ENCODE data around the gene FAM241B.

Gene FAM241B

GRCh38 chr10:69636626-69637605, 6.9 kb downstream of the FAM241B start:
- peak; percentile 69 to 73 for DNase-seq (ENCODE audit: low read depth in 1 of 2, low spot score in 1 of 2)
- in situ Hi-C loops (cut with HindIII; ENCODE audit: low pct_unique_long_range_greater_than_20kb, low sequenced_read_pairs) = no loop called here
- no peak for TF ChIP-seq JUND (IDR thresholded peaks at IDR 0.05; ENCODE audit: low read depth)

- DNase-seq (ENCODE audit: low read depth in 1 of 2, low spot score in 1 of 2) = no peak
- in situ Hi-C loops (cut with HindIII; ENCODE audit: low pct_unique_long_range_greater_than_20kb, low sequenced_read_pairs) = no loop called here
- TF ChIP-seq JUND (IDR thresholded peaks at IDR 0.05; ENCODE audit: low read depth) = no peak
These were observed 8.6 kb downstream of the FAM241B start for GRCh38 chr10:69638642-69639041.

DNA sequence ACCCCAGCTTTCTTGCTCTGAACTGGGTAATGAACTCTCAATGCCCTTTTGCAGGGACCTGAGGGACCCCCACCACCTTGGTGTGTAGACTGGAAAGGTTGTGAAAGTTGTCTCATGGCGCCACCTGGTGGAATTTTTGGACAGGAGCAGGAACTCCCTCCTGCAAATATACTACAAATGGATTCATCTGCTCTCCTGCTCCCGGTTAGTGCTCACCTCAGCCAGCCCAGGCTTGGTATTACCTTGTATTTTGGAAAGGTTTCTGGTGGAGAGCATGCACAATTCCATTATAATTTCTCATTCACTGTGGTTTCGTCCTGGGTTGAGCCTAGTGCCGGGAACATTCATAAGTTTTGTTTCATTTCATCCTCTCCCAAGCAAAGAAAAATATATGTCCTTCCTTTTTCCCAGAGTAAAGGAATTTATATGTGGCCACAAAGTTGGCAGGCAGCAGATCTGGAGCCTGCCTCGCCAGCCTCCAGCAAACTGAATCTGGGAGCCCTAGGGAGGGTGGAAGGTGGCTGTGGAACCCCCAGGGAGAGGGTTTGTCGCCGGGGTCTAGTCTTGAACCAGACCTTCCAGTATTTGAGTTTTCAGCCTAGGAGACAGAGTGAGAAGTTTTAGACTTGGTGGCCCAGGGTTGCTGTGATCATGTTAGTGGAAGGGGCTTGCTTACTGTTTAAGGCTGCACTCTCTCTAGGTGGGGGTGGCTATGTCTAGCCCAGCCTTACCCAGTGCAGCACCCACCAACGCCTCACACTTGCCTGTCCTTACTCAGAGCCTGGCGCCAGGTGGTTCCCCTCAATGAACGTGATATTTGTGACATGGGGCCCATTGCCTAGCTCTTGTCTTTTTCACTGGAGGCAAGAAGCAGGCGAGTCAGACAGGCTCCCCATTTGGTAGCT, 9.5 kb downstream of the FAM241B start:
- in situ Hi-C loops (cut with HindIII; ENCODE audit: low pct_unique_long_range_greater_than_20kb, low sequenced_read_pairs) = no loop called here
- no peak for TF ChIP-seq JUND (IDR thresholded peaks at IDR 0.05; ENCODE audit: low read depth)
- DNase-seq (ENCODE audit: low read depth in 1 of 2, low spot score in 1 of 2) = peak; percentile 61 to 69

DNA sequence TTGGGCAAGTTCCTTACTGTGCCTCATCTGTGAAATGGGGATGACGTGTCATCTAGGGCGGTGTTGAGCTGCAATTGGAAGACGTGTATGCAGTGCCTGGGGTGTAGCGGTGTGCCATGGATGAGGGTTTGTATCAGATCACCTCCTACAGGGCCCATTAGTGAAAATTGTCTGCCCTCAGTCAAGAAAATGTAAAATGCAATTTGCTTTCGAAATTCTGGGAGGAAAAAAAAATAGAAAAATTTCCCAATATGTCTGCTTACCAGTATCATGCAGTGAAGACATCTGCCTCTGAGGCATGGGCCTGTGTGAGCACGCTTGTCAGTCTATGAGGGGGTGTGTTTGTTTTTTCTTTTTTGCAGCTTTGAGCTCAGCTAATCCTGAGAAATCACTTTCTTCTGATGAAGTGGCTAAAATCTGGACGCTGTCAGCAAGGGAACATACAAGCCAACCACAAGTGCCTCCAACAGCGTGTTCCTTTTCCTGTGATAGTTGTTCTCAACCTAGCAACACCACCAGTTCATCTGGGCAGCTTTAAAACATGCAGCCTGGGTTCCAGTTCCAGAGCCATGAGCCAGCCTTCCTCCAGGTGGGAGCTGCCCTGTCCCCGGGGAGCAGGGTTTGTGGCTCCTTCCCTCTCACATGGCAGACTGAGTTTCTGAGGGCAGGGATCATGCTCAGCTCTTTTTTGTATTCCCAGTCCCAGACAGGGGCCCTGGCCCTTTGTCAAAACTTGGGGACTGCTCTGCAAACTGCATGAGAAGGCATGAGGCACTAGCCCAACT, 10.3 kb downstream of the FAM241B start:
- no peak for DNase-seq (ENCODE audit: low read depth in 1 of 2, low spot score in 1 of 2)
- TF ChIP-seq JUND (IDR thresholded peaks at IDR 0.05; ENCODE audit: low read depth) = no peak
- in situ Hi-C loops (cut with HindIII; ENCODE audit: low pct_unique_long_range_greater_than_20kb, low sequenced_read_pairs) = no loop called here

DNA sequence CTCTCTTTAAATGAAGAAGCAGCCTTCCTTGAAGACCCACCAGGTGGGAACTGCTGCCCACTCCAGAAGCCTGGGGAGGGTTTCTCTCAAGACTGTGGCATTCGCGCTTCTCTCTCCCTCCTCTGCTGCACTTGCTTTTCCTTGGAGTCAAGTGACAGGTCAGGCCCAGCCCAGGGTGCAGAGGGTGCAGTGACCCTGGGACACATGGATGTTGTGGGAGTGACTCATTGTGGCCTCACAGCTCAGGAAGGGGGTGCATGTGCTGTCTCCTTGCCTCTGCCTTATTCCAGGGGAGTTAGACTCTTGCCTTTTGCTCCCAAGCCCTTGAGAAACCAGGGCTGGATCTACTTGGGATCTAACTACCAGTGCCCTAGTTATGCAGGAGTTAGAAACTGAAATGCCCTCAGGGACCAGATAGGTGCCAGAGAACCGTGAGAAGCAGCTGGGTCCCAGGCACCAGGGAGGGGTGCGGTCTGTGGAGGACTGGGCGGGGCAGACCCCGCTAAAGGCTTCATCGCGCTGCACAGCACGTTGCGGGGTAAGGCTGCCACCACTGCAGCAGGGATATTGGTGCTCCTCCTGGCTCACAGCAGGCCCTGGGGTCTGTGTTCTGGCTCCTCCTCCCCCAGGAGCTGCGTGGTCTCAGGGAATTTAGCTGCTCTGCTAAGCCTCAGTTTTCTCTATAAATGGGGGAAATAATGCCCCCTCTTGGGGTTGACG, 11.4 kb downstream of the FAM241B start:
- in situ Hi-C loops (cut with HindIII; ENCODE audit: low pct_unique_long_range_greater_than_20kb, low sequenced_read_pairs) = no loop called here
- TF ChIP-seq JUND (IDR thresholded peaks at IDR 0.05; ENCODE audit: low read depth) = no peak
- DNase-seq (ENCODE audit: low read depth in 1 of 2, low spot score in 1 of 2) = no peak

DNA sequence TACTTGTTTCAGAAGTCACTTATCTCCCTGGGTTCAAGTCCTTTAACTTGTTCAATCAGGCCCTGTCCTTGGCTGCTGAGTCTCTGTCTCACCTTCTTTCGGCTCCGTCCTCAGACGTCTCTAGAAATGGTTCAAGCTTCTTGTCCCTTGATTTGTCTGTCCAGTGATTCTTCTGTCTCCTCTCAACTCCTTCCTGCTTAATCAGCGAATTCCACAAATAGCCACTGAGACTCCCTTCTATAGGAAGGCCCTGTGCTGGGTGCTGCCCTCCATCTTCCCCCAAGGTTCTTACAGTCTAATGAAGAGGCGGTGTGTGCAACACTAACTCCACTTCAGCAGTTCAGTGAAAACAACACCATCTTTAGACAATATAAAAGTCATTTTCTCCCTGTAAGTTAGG, 12.7 kb downstream of the FAM241B start:
- TF ChIP-seq JUND (IDR thresholded peaks at IDR 0.05; ENCODE audit: low read depth) = no peak
- in situ Hi-C loops (cut with HindIII; ENCODE audit: low pct_unique_long_range_greater_than_20kb, low sequenced_read_pairs) = no loop called here
- no peak for DNase-seq (ENCODE audit: low read depth in 1 of 2, low spot score in 1 of 2)

DNA sequence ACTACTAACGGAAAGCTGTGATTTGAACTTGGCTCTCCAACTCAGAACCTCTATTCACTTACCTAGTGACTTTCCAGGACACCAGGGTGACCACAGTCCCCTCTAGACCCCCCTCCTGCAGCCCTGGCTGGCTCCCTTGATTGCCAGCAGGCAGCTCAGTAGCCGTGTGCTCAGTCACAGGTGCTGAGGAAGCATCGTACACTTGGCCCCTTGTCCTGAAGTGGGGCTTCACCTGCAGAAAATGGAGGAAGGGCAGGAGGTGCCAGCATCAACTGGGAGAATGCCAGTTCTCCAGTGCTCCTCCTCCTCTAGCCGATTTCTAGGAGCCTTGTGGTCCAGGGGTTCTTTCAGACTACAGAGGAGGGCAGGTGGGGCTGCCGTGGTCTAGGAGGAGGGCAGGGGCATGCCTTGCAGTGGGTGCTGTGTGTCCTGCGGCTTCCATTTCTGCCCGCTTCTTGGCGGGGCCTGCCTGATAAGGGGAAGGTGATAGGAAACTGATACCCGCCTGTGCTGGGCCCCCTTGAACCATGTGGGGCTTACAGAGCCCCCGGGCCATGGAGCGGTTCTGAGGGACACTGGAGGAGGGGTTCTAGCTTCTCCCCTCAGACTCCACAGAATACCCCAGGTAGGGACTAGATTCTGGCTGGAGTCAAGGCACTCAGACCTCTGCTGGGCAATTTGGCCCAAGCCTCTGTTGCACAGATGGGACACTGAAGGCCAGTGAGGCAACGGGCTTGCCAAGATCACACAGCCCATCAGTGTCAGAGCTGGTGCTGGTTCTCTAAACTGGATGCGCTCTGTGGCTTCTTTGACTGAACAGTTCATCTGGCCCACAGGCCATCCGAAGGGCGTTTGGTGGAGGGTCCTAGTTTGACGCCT, 14.0 kb downstream of the FAM241B start:
- in situ Hi-C loops (cut with HindIII; ENCODE audit: low pct_unique_long_range_greater_than_20kb, low sequenced_read_pairs) = no loop called here
- DNase-seq (ENCODE audit: low read depth in 1 of 2, low spot score in 1 of 2) = no peak
- no peak for TF ChIP-seq JUND (IDR thresholded peaks at IDR 0.05; ENCODE audit: low read depth)

GRCh38 chr10:69644658-69645295, 14.7 kb downstream of the FAM241B start:
- no peak for TF ChIP-seq JUND (IDR thresholded peaks at IDR 0.05; ENCODE audit: low read depth)
- in situ Hi-C loops (cut with HindIII; ENCODE audit: low pct_unique_long_range_greater_than_20kb, low sequenced_read_pairs) = no loop called here
- peak; percentile 60 to 66 for DNase-seq (ENCODE audit: low read depth in 1 of 2, low spot score in 1 of 2)

- in situ Hi-C loops (cut with HindIII; ENCODE audit: low pct_unique_long_range_greater_than_20kb, low sequenced_read_pairs) = no loop called here
- TF ChIP-seq JUND (IDR thresholded peaks at IDR 0.05; ENCODE audit: low read depth) = no peak
- no peak for DNase-seq (ENCODE audit: low read depth in 1 of 2, low spot score in 1 of 2)
These were observed 15.5 kb downstream of the FAM241B start for GRCh38 chr10:69645296-69646184.

All from T47D (cell line).